Testis (tissue), 3 donors: ENCODE data around the gene THBD. TPM values are rescaled to one million over a fixed set of nuclear protein-coding genes. Genes with fewer than 3 reads are reported as not detected.

ENCODE experiments used
- DNase-seq: peaks from one replicate; pipeline ENCODE4 v3.0.0-alpha.2; 2019
- H3K27ac ChIP-seq, 2 donors: fragments of 200-600 bp; sonication (generic); one replicate each; pipeline ENCODE4 v1.5.1; 2019
- H3K27me3 ChIP-seq: fragments of 200-600 bp; sonication (generic); one replicate; pipeline ENCODE4 v1.5.1; 2019
- H3K36me3 ChIP-seq: fragments of 200-600 bp; sonication (generic); one replicate; pipeline ENCODE4 v1.5.1; 2017; ENCODE audit warnings: low read depth; ENCODE audit errors: missing control alignments
- H3K4me1 ChIP-seq: fragments of 200-600 bp; sonication (generic); one replicate; pipeline ENCODE4 v1.5.1; 2019
- H3K4me3 ChIP-seq, 2 donors: fragments of 200-600 bp; sonication (generic); one replicate each; pipeline ENCODE4 v1.5.1; 2017 to 2019
- H3K9me3 ChIP-seq: fragments of 200-600 bp; sonication (generic); one replicate; pipeline ENCODE4 v1.5.1; 2017
- CTCF ChIP-seq, 3 experiments: fragments of 450-650 bp in 2 of 3; fragments of 200-600 bp in 1 of 3; sonication (generic) in 1 of 3; IDR thresholded peaks; one replicate each; pipeline ENCODE4 v1.5.1; 2016 to 2019; ENCODE audit warnings: antibody characterized with exemption in 3 of 3, mild to moderate bottlenecking in 2 of 3, moderate library complexity in 1 of 3
- POLR2A ChIP-seq: fragments of 450-650 bp; IDR thresholded peaks from one replicate; pipeline ENCODE4 v1.6.1; 2017; ENCODE audit warnings: antibody characterized with exemption, mild to moderate bottlenecking, moderate library complexity
- WGBS, 2 donors: methylation state at CpG; one replicate each; pipeline ENCODE4 v1.1.5; 2018; 5-methylcytosine and 5-hydroxymethylcytosine counted together
- intact Hi-C: fragments of 100-400 bp; cut with DNase I; formaldehyde crosslinking; loops from one replicate; pipeline ENCODE4 v1.15.1; 2023; ENCODE audit warnings: low total_unique reads
- polyA plus RNA-seq: library from polyadenylated mRNA; stranded (reverse); fragments of 350-450 nt; fragmentation: Illumina TruSeq; extraction: RNeasy Lipid Tissue Mini Kit (QIAGEN cat#74804); gene quantifications from one replicate; pipeline ENCODE4 v1.2.3, GENCODE V29; 2014; ENCODE audit warnings: low read depth, low replicate concordance; ENCODE audit not compliant: insufficient read depth
- total RNA-seq, 2 donors: library from RNA; depleted of rRNA; stranded (reverse); fragments of >200 nt; gene quantifications; one replicate each; pipeline ENCODE4 v1.2.3, GENCODE V29; 2016

THBD gene
- total and polyA plus RNA-seq, 3 donors from 2014 or later, result 11.0 to 65.0 (median 22.4) TPM

- Histone ChIP-seq H3K4me1 (no peaks in the 10 kb centered on the region), H3K36me3 (no peaks in the 10 kb centered on the region), H3K4me3 (no peak overlapping the region), H3K27ac (no peak overlapping the region), H3K9me3 (no peaks in the 10 kb centered on the region), H3K27me3 (no peaks in the 10 kb centered on the region)
- 89 to 93% methylated on average over 12 of the region's 12 CpGs for WGBS, 2 donors
- TF ChIP-seq CTCF (IDR thresholded peaks at IDR 0.05), result no peak
- TF ChIP-seq POLR2A, result no peak
- intact Hi-C loops, result no loop called here
- DNase-seq, result no peak
Measured at GRCh38 chr20:23020230-23021018, 29.0 kb downstream of the THBD start.

- H3K27ac ChIP-seq, result no peak overlapping the region
- 64 to 79% methylated on average over 7 of the region's 7 CpGs for WGBS, 2 donors
- no peaks in the 10 kb centered on the region for H3K36me3 ChIP-seq
- intact Hi-C loops, result no loop called here
- H3K4me1 ChIP-seq, result no peaks in the 10 kb centered on the region
- DNase-seq, result no peak
- H3K4me3 ChIP-seq, result no peak overlapping the region
- H3K27me3 ChIP-seq, result no peaks in the 10 kb centered on the region
- TF ChIP-seq CTCF (IDR thresholded peaks at IDR 0.05) (no peak), POLR2A (no peak)
- no peaks in the 10 kb centered on the region for H3K9me3 ChIP-seq
Measured at GRCh38 chr20:23019403-23019802, 30.1 kb downstream of the THBD start.

GRCh38 chr20:23018941-23019340, 30.5 kb downstream of the THBD start:
- Histone ChIP-seq H3K4me3 (no peak overlapping the region), H3K27me3 (no peaks in the 10 kb centered on the region), H3K9me3 (no peaks in the 10 kb centered on the region), H3K4me1 (no peaks in the 10 kb centered on the region), H3K36me3 (no peaks in the 10 kb centered on the region), H3K27ac (no peak overlapping the region)
- intact Hi-C loops, result no loop called here
- TF ChIP-seq CTCF (IDR thresholded peaks at IDR 0.05) (no peak), POLR2A (no peak)
- DNase-seq, result no peak
- 95 to 96% methylated on average over 11 of the region's 11 CpGs for WGBS, 2 donors

- no peaks in the 10 kb centered on the region for H3K36me3 ChIP-seq
- TF ChIP-seq POLR2A, result no peak
- TF ChIP-seq CTCF (IDR thresholded peaks at IDR 0.05), result no peak
- intact Hi-C loops, result no loop called here
- DNase-seq, result no peak
- H3K27me3 ChIP-seq, result no peaks in the 10 kb centered on the region
- no peak overlapping the region for H3K4me3 ChIP-seq
- no peaks in the 10 kb centered on the region for H3K9me3 ChIP-seq
- H3K4me1 ChIP-seq, result no peaks in the 10 kb centered on the region
- no peak overlapping the region for H3K27ac ChIP-seq
Measured at GRCh38 chr20:23018432-23018831, 31.0 kb downstream of the THBD start.

GRCh38 chr20:23017516-23017915, 32.0 kb downstream of the THBD start:
- TF ChIP-seq POLR2A (no peak), CTCF (IDR thresholded peaks at IDR 0.05) (no peak)
- DNase-seq, result no peak
- 78 to 86% methylated on average over 2 of the region's 2 CpGs for WGBS, 2 donors

More at GRCh38 chr20:23017516-23017915, 32.0 kb downstream of the THBD start:
- no peaks in the 10 kb centered on the region for H3K9me3 ChIP-seq
- no peaks in the 10 kb centered on the region for H3K36me3 ChIP-seq
- no peaks in the 10 kb centered on the region for H3K27me3 ChIP-seq
- intact Hi-C loops, result no loop called here
- no peak overlapping the region for H3K27ac ChIP-seq
- H3K4me3 ChIP-seq, result no peak overlapping the region
- H3K4me1 ChIP-seq, result no peaks in the 10 kb centered on the region
